ENCODE measurements around the gene C1QL1. TPM values are rescaled to one million over a fixed set of nuclear protein-coding genes. Genes with fewer than 3 reads are reported as not detected.

Gene C1QL1
- total RNA-seq = under 0.01 TPM in 1 of 2 replicates, not detected in the other

GRCh38 chr17:44968225-44969143 lies at the start of gene C1QL1:
Gene C1QL1, minus strand, starts transcription at chr17:44968303. Its CDS starts 255 bp downstream, at chr17:44968048.

GRCh38 chr17:44947461-44948314 lies 20.4 kb downstream of the C1QL1 start, which contains the start of gene KIF18B:
Gene KIF18B, minus strand, starts transcription at chr17:44947773. Its CDS starts 11,429 bp downstream, at chr17:44936344.

GRCh38 chr17:44915321-44915726 lies 52.8 kb downstream of the C1QL1 start, which contains the start of gene GFAP:
Gene GFAP, minus strand, starts transcription at chr17:44915500. Its CDS starts 14 bp downstream, at chr17:44915486.

Other genes starting within 250 kb of the C1QL1 start
- under 0.01 and 0.15 TPM in 2 replicates for gene ADAM11, start 209.3 kb downstream of the C1QL1 start, total RNA-seq
- gene GJC1, start 138.0 kb downstream of the C1QL1 start, total RNA-seq = 11.7 and 35.0 TPM in 2 replicates
- not detected in 2 replicates for gene HIGD1B, start 120.4 kb downstream of the C1QL1 start, total RNA-seq
- gene EFTUD2, start 68.9 kb downstream of the C1QL1 start, total RNA-seq = 145 and 250 TPM in 2 replicates
- 0.65 and 1.5 TPM in 2 replicates for gene GFAP, start 52.8 kb downstream of the C1QL1 start, total RNA-seq
- 4.2 and 4.3 TPM in 2 replicates for gene KIF18B, start 20.5 kb downstream of the C1QL1 start, total RNA-seq
- 29.8 and 30.9 TPM in 2 replicates for gene DCAKD, start 83.3 kb upstream of the C1QL1 start, total RNA-seq
- 86.0 and 87.1 TPM in 2 replicates for gene NMT1, start 93.0 kb upstream of the C1QL1 start, total RNA-seq
- 4.2 and 4.4 TPM in 2 replicates for gene PLCD3, start 164.2 kb upstream of the C1QL1 start, total RNA-seq
- 2.6 and 5.2 TPM in 2 replicates for gene ACBD4, start 167.4 kb upstream of the C1QL1 start, total RNA-seq
- 7.1 and 7.8 TPM in 2 replicates for gene HEXIM1, start 180.2 kb upstream of the C1QL1 start, total RNA-seq
- 4.5 and 5.6 TPM in 2 replicates for gene HEXIM2, start 193.6 kb upstream of the C1QL1 start, total RNA-seq